ENCODE results near the gene PCSK5.
A peak's percentile ranks its signal among the peaks of the same experiment; 100 is the strongest.

The PCSK5 gene

DNA sequence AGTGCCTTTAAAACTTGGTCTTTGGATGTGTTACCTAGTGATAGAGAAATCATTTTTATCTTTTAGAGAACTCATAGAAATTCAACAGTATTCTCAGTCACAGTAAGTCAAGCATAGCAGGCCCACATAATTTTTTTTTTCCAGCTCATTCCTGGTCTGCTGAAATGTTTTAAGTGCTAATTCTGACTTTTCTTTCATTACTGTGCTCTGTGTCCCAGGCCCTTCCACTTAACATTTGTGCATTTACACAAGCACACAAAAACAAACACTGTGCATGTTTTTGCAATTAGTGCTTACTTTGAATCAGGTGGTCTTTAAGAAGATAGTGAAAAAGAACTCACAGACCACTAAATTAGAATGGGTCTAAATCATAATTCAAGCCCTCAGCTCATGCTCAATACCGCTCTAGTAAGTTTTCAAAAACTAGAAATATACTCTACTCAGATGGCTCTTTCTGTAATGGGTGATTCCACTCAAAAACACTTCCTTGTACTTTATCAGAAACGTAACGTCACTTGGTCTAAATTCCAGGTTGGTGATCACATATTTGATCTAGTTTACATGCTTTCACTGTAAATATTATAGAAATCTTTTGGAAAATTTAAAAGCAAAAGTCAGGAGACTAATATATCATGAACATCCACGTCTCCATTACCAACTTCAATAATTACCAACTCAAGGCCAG is 107.8 kb downstream of the PCSK5 start:
- FAIRE-seq (no peak), DNase-seq (ENCODE audit: low spot score) (no peak)

GRCh38 chr9:76001459-76001858 is 111.0 kb downstream of the PCSK5 start:
- no peak for FAIRE-seq
- DNase-seq (ENCODE audit: low spot score): no peak

DNA sequence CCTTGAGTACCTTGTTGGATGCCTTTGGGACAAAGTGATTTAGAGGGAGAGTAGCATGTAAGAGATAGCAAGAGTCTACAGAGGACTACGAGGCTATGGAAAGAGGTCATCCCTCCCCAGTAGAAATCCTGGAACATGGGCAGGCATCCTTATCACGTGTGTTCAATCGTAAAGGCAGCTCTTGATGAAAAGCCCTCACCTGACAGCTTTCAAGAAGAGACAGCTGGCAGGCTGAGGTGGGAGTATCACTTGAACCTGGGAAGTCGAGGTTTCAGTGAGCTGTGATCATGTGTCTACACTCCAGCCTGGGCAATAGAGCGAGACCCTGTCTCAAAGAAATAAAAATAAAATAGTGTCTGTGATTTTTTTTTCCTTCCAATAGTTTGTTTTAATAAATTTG is 112.6 kb downstream of the PCSK5 start:
- no peak for FAIRE-seq
- DNase-seq (ENCODE audit: low spot score): no peak

GRCh38 chr9:76004526-76004925 is 114.1 kb downstream of the PCSK5 start:
- no peak for DNase-seq (ENCODE audit: low spot score)
- no peak for FAIRE-seq

DNA sequence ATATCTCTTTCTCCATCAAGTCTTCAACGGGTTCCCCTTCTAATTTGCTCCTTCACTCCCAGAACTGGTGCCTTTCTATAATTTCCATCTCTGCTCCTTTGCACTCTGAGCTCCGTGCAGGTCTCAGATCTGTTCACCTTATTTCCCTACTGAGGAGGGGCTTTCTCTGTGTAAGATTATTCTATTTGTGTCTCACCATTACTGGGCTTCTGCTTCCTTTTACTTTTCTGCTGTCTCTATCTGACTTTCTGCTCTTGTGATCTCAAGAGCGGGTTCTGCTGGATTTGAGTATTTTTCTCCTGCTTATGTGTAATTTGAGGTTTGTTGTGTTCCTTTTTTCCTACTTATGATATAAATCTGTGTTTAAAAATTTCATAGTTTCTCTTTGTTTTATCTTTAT is 117.5 kb downstream of the PCSK5 start:
- DNase-seq (ENCODE audit: low spot score): no peak
- no peak for FAIRE-seq

GRCh38 chr9:76013809-76014208 is 123.3 kb downstream of the PCSK5 start:
- DNase-seq (ENCODE audit: low spot score) (no peak), FAIRE-seq (no peak)

DNA sequence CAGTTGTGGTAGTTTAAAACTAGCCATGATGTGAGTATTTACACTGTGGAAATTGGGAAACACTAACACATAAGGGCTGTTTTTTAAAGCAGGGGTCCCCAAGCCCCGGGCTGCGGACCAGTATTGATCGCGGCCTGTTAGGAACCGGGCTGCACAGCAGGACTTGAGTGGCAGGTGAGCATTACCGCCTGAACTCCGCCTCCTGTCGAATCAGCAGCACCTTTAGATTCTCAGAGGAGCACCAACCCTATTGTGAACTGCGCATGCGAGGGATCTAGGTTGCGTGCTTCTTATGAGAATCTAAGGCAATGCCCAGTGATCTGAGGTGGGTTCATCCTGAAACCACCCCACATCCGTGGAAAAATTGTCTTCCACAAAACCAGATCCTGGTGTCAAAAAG is 127.8 kb downstream of the PCSK5 start:
- FAIRE-seq (no peak), DNase-seq (ENCODE audit: low spot score) (no peak)

DNA sequence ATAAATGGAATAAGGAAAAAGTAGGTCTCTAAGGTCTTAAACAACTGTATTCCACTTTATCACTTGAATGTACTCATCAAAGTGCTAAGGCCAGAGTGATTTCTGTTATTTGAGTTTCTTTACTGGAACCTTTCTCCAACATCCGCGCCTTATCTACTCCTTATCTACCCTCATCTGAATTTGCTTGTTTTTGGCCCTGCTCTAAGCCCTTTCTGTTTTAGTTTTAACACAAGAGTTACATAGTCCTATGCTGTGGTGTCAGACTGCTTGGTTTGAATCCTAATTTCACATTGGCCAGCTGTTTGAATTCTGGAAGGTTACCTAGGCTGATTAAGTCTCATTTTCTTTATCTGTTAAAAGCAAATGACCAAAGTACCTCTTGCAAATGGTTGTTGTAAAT is 128.3 kb downstream of the PCSK5 start:
- no peak for DNase-seq (ENCODE audit: low spot score)
- FAIRE-seq: no peak

DNA sequence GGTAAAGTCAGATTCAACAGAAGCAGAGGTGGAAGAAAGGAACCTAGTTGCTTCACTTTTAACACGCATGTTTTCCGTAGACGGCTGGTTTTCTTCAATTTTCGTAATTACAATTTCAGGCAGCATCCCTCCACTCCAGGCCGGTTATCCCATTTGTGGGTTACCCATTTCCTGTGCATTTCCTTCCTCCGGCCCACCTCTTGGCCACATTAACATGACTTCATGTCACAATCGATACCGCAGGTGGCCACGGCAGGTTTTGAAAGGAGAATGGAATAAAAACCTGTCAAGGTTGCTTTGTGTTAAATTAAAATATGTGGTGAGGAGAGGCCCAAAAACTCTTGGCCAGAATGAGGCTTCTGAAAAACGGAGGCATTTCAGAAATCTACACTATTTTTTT is 130.2 kb downstream of the PCSK5 start:
- DNase-seq (ENCODE audit: low spot score) (no peak), FAIRE-seq (no peak)

GRCh38 chr9:76022317-76022716 is 131.8 kb downstream of the PCSK5 start:
- FAIRE-seq (no peak), DNase-seq (ENCODE audit: low spot score) (no peak)

GRCh38 chr9:76023715-76024195 is 133.3 kb downstream of the PCSK5 start:
- FAIRE-seq (no peak), DNase-seq (ENCODE audit: low spot score) (no peak)

GRCh38 chr9:76025286-76025685 is 134.8 kb downstream of the PCSK5 start:
- FAIRE-seq: no peak
- DNase-seq (ENCODE audit: low spot score): no peak

- FAIRE-seq (no peak), DNase-seq (ENCODE audit: low spot score) (no peak)
Observed at GRCh38 chr9:76026796-76027195, 136.3 kb downstream of the PCSK5 start.

DNA sequence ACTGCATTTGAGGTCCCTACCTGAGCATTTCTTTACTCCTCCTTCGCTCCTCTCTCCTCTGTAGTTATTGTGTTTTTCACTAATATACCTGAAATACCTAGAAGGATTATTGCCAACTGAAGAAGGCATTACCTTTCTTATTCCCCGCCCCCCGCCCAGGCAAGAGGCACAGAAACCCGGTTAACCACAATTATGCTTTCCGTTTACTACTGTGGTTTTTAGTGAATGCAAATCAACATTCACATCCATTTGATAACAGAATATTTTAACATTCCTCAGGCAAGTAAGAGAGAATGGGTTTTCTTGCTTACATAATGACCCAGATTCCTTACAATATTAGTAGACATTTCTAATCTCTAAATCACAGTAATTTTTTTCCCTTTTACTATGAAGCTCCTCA is 136.9 kb downstream of the PCSK5 start:
- no peak for FAIRE-seq
- DNase-seq (ENCODE audit: low spot score): peak; percentile 27

DNA sequence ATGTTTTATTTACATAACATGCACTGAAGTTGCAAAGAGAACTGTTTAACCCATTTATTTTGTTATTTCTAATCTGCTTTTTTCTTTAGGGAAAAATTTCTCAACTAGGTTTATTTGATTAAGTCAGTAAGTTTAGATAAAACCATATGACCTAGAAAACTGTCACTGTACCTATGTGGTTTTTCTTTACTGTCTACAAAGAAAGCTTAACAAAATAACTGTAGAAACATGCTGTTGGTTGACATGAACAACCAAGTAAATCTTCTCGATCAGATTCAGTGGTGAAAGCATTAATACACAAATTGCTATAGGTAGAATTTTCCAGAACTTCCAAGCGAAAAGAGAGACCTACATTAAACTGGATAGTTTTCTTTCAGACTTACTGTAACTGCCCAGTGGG is 137.4 kb downstream of the PCSK5 start:
- FAIRE-seq (no peak), DNase-seq (ENCODE audit: low spot score) (no peak)

- DNase-seq (ENCODE audit: low spot score) (no peak), FAIRE-seq (no peak)
Observed at GRCh38 chr9:76032038-76032796, 141.7 kb downstream of the PCSK5 start.

DNA sequence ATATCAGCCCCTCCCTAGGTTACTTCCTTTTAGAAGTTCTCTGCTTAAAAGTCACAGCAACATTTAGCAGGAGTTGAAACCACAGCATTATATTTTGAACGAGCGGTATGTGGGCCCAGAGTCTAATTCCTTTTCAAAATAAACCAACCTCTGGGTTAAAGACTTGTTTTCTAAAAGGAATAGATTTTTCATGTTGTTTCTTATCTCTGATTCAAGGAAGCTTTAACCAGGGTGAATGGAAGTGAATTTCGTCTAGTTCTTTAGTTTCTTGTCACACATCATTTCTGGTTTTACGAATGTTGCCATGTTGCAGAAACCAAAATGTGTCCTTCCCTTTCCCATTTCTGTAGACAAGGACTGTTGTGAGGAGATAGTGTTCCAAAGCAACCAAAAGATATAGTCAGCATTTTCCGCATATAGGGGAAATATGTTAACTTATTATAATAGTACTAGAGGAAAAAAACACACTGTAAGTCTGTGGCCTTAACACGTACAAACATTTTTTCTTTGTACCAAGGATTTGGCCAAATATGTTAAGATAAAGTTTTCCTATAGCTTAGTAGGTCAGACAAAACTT is 142.4 kb downstream of the PCSK5 start:
- DNase-seq (ENCODE audit: low spot score) (no peak), FAIRE-seq (no peak)

GRCh38 chr9:76034049-76034448 is 143.6 kb downstream of the PCSK5 start:
- DNase-seq (ENCODE audit: low spot score) (no peak), FAIRE-seq (no peak)

GRCh38 chr9:76036762-76037161 is 146.3 kb downstream of the PCSK5 start:
- DNase-seq (ENCODE audit: low spot score) (no peak), FAIRE-seq (no peak)

DNA sequence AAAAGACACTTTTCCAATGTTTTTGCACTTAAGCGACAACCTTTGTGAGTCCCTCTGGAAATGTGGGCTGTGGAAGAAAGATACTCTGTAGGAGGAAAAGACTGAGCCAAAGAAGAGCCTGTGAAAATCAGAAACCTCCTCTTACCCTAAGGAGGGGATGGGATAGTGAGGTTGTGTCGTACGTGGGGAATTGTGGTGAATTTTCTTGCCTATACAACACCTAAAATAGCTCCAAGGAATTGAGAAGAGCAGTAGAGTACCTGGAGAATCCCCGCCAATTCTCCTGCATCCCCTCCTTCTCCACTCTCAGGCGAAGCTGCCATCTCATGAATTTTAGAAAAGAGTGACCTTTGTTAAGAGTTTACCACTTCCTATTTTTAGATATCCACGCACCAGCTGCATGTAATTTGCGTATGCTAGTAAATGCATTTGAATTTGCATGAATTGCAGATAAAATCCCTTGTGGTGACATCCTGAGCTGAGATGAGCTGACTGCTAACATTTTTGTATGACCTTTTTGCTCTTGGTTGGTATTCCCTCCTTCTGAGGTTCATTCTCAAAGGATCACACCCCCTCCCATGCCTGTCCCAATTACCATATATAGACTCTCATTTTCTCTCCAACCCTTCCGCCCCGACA is 147.2 kb downstream of the PCSK5 start:
- DNase-seq (ENCODE audit: low spot score): no peak
- FAIRE-seq: no peak

DNA sequence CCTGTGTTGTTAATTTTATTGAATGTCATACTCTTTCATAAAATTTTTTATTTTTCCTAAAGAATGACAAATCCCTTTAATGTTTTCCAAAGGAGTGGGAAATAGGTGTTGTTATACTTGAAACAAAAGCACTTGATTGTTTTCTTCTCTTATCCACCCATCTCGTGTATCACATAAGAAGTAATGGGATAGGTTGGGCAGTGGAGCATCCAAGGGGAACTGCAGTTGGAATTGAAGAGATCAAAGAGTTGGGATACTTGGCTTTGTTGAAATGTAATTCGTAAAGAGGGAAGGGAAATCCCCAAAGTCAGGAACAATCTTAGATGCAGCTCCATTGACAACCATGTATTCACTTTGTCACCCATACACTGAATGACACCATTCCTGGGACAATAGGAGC is 148.0 kb downstream of the PCSK5 start:
- DNase-seq (ENCODE audit: low spot score): no peak
- no peak for FAIRE-seq

- FAIRE-seq (no peak), DNase-seq (ENCODE audit: low spot score) (no peak)
Observed at GRCh38 chr9:76044266-76044819, 153.9 kb downstream of the PCSK5 start.

Measured in RCC 7860 (cell line).